GM21723 (cell line): ENCODE results near the gene PIGK.

ENCODE experiments used
- ATAC-seq: cut with Tn5 transposase; IDR thresholded peaks from one replicate; pipeline ENCODE4 v1.9.1; 2021; ENCODE audit warnings: mild to moderate bottlenecking, moderate library complexity; ENCODE audit not compliant: unreplicated experiment

The PIGK gene

DNA sequence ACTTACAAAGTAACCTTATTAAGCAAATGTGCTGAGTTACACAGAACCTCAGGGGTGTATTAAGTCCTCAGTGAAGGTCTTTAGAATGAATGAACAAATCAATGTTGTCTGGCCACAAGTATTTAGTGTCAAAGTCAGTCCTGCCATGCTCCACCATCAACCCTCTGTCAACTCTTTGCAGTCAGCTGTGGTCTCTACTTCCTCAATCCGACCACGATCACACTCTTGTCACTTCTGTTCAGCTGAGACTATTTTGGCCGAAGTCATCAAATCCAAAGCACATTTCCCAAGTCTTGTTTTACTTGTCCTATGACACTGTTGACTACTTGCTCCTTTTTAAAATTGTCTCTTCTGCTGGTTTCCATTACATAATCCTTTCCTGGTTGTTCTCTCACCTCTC lies 178.4 kb downstream of the PIGK start:
- ATAC-seq, result no peak

DNA sequence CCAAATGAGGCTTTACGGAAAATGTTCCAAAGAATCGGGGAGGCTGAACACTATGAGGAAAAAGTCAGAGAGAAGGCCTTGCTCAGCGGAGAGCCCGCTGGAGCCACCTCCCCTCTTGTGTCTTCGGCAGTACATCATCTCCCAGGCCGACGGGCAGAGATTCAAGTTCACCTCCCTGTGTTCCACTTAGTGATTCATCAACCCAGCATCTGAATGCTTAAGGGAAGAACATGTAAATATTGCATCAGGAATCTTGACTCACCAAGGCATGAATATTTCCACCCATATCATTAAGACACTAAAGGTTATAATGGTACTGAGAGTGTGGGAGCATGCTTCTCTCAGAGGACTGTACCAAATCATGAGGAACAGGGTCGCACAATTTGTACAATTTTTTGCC lies 179.5 kb downstream of the PIGK start:
- ATAC-seq, result no peak

DNA sequence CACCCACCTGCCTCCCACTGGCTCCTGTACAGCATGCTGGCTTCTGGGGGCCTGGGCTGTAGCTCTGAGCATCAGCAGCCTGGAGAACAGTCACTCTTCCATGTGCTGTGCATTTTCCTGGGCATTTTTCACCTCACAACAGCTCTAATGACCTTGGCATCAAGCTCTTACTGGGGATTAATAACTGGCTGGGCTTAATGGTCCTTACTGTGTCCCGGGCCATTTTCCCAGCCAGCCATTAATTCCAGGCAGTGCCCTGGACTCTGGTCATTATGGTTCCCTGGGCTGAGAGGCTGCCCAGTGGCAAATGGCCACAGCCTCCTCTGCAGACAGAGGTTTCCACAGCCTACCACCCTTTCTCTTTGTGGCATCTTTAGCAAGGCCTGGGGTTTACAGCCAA lies 180.1 kb downstream of the PIGK start:
- ATAC-seq, result no peak
